Subcutaneous abdominal adipose tissue (tissue), 5 donors: Measurements from ENCODE around the gene PACSIN3.
"Not testable (repeated sequence)": the region's sequence is repeated elsewhere in the genome, so short reads cannot be mapped to it uniquely, and the experiment has no call there.

Source experiments
- H3K27ac ChIP-seq: one replicate; pipeline ENCODE4 v1.7.0; 2013; ENCODE audit warnings: low read depth, mild to moderate bottlenecking, inconsistent platforms, low read length, moderate library complexity
- H3K27me3 ChIP-seq, 5 donors: one replicate each; pipeline ENCODE4 v1.7.0; 2013; ENCODE audit warnings: low read length in 5 of 5, inconsistent platforms in 1 of 5; ENCODE audit not compliant: control insufficient read depth in 5 of 5, insufficient read depth in 4 of 5
- H3K36me3 ChIP-seq, 5 donors: one replicate each; pipeline ENCODE4 v1.7.0; 2013; ENCODE audit warnings: low read length in 5 of 5; ENCODE audit not compliant: control insufficient read depth in 5 of 5, insufficient read depth in 5 of 5
- H3K4me1 ChIP-seq, 5 donors: one replicate each; pipeline ENCODE4 v1.7.0; 2013; ENCODE audit warnings: low read length in 5 of 5, mild to moderate bottlenecking in 3 of 5, moderate library complexity in 1 of 5; ENCODE audit not compliant: control insufficient read depth in 5 of 5, insufficient read depth in 5 of 5
- H3K4me3 ChIP-seq, 5 donors: one replicate each; pipeline ENCODE4 v1.7.0; 2013; ENCODE audit warnings: low read length in 5 of 5, low read depth in 1 of 5
- H3K9ac ChIP-seq, 5 donors: one replicate each; pipeline ENCODE4 v1.7.0; 2013; ENCODE audit warnings: low read length in 5 of 5, mild to moderate bottlenecking in 4 of 5, moderate library complexity in 3 of 5
- H3K9me3 ChIP-seq, 5 donors: one replicate each; pipeline ENCODE4 v1.7.0; 2013; ENCODE audit warnings: low read length in 5 of 5; ENCODE audit not compliant: control insufficient read depth in 5 of 5
- donor health status: healthy.
- donor health status: healthy.
- donor health status: healthy.
- donor health status: healthy.
- donor health status: healthy.

Gene PACSIN3

DNA sequence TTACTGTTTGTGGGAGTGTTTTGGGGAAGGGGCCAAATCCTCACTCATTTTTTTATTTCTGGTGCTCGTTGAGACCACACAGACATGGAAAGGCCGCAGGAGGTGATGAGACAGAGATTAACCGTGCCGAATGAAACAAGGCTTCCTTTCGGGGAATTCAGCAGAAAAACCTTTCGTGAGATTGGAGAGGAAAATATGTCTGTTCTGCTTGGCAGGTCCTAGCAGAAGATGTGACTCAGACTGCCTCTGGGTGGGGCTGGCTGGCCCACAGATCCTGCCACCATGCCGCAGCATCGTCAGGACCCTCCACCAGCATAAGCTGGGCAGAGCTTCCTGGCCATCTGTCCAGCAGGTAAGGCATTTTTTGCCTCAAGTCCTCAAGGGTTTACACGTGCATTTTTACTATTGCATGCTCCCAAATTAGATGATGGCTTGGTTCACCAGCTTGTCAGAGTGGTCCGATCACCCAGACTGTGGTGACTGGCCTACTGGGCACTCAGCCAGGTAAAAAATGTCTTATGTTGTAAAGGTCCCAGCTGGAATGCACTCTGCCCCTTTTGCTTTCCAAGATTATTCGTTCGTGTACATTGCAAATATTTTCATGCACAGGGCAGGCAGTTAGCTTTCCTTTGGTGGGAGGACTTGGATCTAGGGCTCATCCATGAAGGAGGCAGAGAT lies 30.0 kb upstream of the PACSIN3 start:
- Histone ChIP-seq H3K27ac (peak overlapping the region; percentile 90), H3K9me3 (no peaks in the 10 kb centered on the region), H3K27me3 (no peaks in the 10 kb centered on the region), H3K4me1 (peaks cover 7 to 32% (median 22%) of the 10 kb centered on the region in 5 donors), H3K36me3 (peaks cover 0 to 21% (median 13%) of the 10 kb centered on the region in 5 donors), H3K9ac (peak overlapping the region in 4 of 5 donors; percentile 83 to 88 (median 84)), H3K4me3 (peak overlapping the region; percentile 62 to 89 (median 83))

DNA sequence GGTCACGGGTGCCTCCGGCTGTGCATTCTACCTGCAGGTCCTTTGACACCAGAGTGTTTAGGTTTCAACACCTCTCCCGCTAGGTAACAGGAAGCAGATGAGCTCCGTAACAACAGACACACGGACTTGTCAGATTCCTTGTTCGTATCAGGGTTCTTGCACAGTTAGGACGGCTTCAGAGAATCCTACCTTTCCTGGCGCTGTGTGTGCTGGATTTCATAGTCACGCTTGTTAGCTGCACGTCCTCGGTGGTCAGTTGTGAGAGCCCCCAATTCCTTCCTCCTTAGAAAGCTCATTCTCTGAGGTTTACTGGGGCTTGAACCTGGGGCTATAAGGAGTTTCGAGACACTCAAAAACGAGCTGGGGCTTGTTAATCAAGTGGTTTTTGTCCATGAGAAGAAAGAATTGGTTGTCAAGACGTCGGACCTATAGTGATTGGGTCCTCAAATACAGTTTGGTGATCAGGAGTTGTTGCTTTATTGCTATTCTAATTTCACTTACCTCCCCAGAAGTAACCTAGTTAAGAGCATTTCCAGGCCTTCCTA lies 29.2 kb upstream of the PACSIN3 start:
- Histone ChIP-seq H3K36me3 (peaks cover 0 to 17% (median 11%) of the 10 kb centered on the region in 5 donors), H3K27ac (peak overlapping the region; percentile 90), H3K27me3 (no peaks in the 10 kb centered on the region), H3K9me3 (no peaks in the 10 kb centered on the region), H3K9ac (peak overlapping the region; percentile 63 to 88 (median 84)), H3K4me1 (peaks cover 7 to 28% (median 22%) of the 10 kb centered on the region in 5 donors), H3K4me3 (peak overlapping the region; percentile 62 to 89 (median 83))

- Histone ChIP-seq H3K9me3 (peaks cover 0 to 3% (median 0%) of the 10 kb centered on the region in 5 donors), H3K4me3 (peak overlapping the region; percentile 62 to 89 (median 85)), H3K27ac (peak overlapping the region; percentile 90), H3K9ac (peak overlapping the region in 4 of 5 donors; percentile 71 to 85 (median 82)), H3K27me3 (no peaks in the 10 kb centered on the region), H3K4me1 (peaks cover 7 to 25% (median 22%) of the 10 kb centered on the region in 5 donors), H3K36me3 (peaks cover 0 to 8% (median 5%) of the 10 kb centered on the region in 5 donors)
These were observed 27.8 kb upstream of the PACSIN3 start for GRCh38 chr11:47213950-47214565.

GRCh38 chr11:47212938-47213337 lies 26.7 kb upstream of the PACSIN3 start:
- H3K4me3 ChIP-seq: no peak overlapping the region
- peaks cover 0 to 3% (median 0%) of the 10 kb centered on the region in 5 donors for H3K9me3 ChIP-seq
- no peak overlapping the region for H3K9ac ChIP-seq
- H3K27ac ChIP-seq: no peak overlapping the region
- peaks cover 0 to 2% (median under 1%) of the 10 kb centered on the region in 5 donors for H3K36me3 ChIP-seq
- H3K4me1 ChIP-seq: peaks cover 7 to 25% (median 22%) of the 10 kb centered on the region in 5 donors
- no peaks in the 10 kb centered on the region for H3K27me3 ChIP-seq

- H3K4me1 ChIP-seq: peaks cover 0 to 9% (median 0%) of the 10 kb centered on the region in 5 donors
These were observed 22.4 kb upstream of the PACSIN3 start for GRCh38 chr11:47208628-47209027.

GRCh38 chr11:47208008-47208552 lies 21.8 kb upstream of the PACSIN3 start:
- not testable (repeated sequence) for H3K27ac ChIP-seq, H3K9me3 ChIP-seq, H3K9ac ChIP-seq, H3K27me3 ChIP-seq, H3K36me3 ChIP-seq, H3K4me1 ChIP-seq, H3K4me3 ChIP-seq

More at GRCh38 chr11:47208628-47209027, 22.4 kb upstream of the PACSIN3 start:
- Histone ChIP-seq H3K27ac (no peak overlapping the region), H3K4me3 (no peak overlapping the region), H3K9ac (no peak overlapping the region), H3K27me3 (no peaks in the 10 kb centered on the region), H3K36me3 (no peaks in the 10 kb centered on the region), H3K9me3 (peaks cover 0 to 3% (median 0%) of the 10 kb centered on the region in 5 donors)

DNA sequence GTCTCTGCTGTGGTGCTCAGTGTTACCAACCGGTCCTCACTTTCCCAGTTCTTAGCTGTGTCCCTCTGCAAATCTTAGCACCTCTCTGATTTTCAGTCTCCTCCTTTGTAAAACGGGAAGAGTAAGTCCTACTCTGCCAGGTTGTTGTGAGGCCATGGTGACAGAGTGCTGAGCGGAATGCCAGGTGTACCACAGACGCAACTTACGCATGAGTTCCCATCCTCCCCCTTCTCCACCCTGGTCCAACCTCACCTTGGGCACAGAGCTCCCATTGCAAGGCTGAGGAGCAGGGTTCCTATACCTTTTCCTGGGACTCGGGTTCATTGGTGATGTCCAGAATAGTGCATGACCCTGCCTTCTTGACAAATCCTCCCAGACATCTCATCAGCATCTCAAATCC lies 21.2 kb upstream of the PACSIN3 start:
- no peaks in the 10 kb centered on the region for H3K27me3 ChIP-seq
- peaks cover 0 to 9% (median 0%) of the 10 kb centered on the region in 5 donors for H3K4me1 ChIP-seq
- no peak overlapping the region for H3K27ac ChIP-seq
- H3K36me3 ChIP-seq: no peaks in the 10 kb centered on the region
- H3K9ac ChIP-seq: no peak overlapping the region
- H3K9me3 ChIP-seq: peaks cover 0 to 3% (median 0%) of the 10 kb centered on the region in 5 donors
- H3K4me3 ChIP-seq: no peak overlapping the region

GRCh38 chr11:47206577-47206976 lies 20.3 kb upstream of the PACSIN3 start:
- H3K4me1 ChIP-seq, H3K9me3 ChIP-seq, H3K27ac ChIP-seq, H3K4me3 ChIP-seq, H3K9ac ChIP-seq, H3K27me3 ChIP-seq, H3K36me3 ChIP-seq: not testable (repeated sequence)

DNA sequence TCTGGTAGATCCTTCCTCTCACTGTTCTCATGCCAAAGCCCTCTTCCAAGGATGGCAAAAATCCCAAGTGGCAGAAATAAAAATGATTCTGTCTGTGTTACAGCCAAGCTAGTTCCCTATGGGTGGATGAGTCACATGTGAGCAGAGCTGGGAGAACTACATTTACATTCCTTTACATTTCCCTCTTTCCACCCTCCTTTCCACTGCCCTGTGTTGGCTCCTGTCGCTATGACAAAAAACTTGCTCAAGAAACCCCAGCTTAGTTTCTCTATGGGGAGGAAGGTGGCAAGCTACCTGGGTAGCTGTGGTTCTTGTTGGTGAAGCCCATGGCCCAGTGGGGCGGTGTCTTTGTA lies 18.4 kb upstream of the PACSIN3 start:
- Histone ChIP-seq H3K9me3 (no peaks in the 10 kb centered on the region), H3K4me3 (no peak overlapping the region), H3K27ac (no peak overlapping the region), H3K4me1 (peaks cover 0 to 9% (median 0%) of the 10 kb centered on the region in 5 donors), H3K36me3 (no peaks in the 10 kb centered on the region), H3K27me3 (no peaks in the 10 kb centered on the region), H3K9ac (no peak overlapping the region)

DNA sequence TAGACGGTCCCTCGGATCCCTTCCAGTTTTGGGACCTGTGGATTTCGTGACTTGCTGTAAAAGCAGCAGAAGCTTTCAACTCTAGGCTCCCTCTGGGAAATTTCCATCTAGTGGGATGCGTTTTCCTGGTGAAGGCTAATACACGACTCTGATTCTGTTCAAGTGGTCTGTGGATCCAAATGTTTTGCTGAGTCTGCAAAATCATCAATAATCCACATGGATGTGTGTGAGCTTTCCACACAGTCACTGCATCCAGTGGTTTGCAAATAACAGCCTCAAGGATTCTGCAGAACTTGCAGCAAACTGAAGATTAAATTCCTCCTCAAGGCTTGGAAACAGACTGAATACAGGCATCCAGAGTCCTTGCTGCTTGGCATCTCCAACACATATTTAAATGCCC lies 16.3 kb upstream of the PACSIN3 start:
- Histone ChIP-seq H3K27ac (no peak overlapping the region), H3K9ac (peak overlapping the region in 1 of 5 donors; percentile 31), H3K27me3 (no peaks in the 10 kb centered on the region), H3K4me3 (no peak overlapping the region), H3K36me3 (no peaks in the 10 kb centered on the region), H3K9me3 (no peaks in the 10 kb centered on the region), H3K4me1 (peaks cover 0 to 9% (median 0%) of the 10 kb centered on the region in 5 donors)
